Natural killer cell (primary cell): ENCODE results near the gene RPP38. TPM values are rescaled to one million over a fixed set of nuclear protein-coding genes. Genes with fewer than 3 reads are reported as not detected.

Experiments used
- ATAC-seq, 3 donors: fragments of 150-1000 bp in 2 of 3; fragments of 200-7000 bp in 1 of 3; cut with Tn5 transposase; 1 replicate in 1 of 3; 2 replicates in 2 of 3; pipeline ENCODE4 v1.10.0; 2021; ENCODE audit warnings: mild to moderate bottlenecking in 2 of 3, moderate library complexity in 2 of 3
- DNase-seq, 2 donors: peaks; one replicate each; pipeline versions ENCODE4 v3.0.0 to v3.0.0-alpha.2; 2013 to 2021; ENCODE audit warnings: mixed read lengths in 1 of 2
- H3K27ac ChIP-seq: one replicate; pipeline ENCODE4 v1.5.1; 2013; ENCODE audit warnings: mild to moderate bottlenecking, low read length
- H3K27me3 ChIP-seq: one replicate; pipeline ENCODE4 v1.6.1; 2013; ENCODE audit warnings: low read length; ENCODE audit not compliant: control insufficient read depth, insufficient read depth
- H3K36me3 ChIP-seq: one replicate; pipeline ENCODE4 v1.6.1; 2013; ENCODE audit warnings: low read length; ENCODE audit not compliant: control insufficient read depth, insufficient read depth
- H3K4me1 ChIP-seq: one replicate; pipeline ENCODE4 v1.6.1; 2013; ENCODE audit warnings: low read length; ENCODE audit not compliant: control insufficient read depth, insufficient read depth
- H3K4me3 ChIP-seq: one replicate; pipeline ENCODE4 v1.5.1; 2013; ENCODE audit warnings: low read length
- H3K9me3 ChIP-seq: one replicate; pipeline ENCODE4 v1.6.1; 2013; ENCODE audit warnings: low read length; ENCODE audit not compliant: control insufficient read depth, insufficient read depth
- H3K27ac Mint-ChIP-seq, 2 donors: one replicate each; pipeline ENCODE4 v1.8.0; 2022; ENCODE audit warnings: mild to moderate bottlenecking in 2 of 2, mixed read lengths in 2 of 2, moderate library complexity in 1 of 2
- H3K27me3 Mint-ChIP-seq, 2 donors: one replicate each; pipeline ENCODE4 v1.8.0; 2022; ENCODE audit warnings: low read depth in 2 of 2, mixed read lengths in 2 of 2
- H3K36me3 Mint-ChIP-seq: one replicate; pipeline ENCODE4 v1.8.0; 2022; ENCODE audit warnings: mixed read lengths
- H3K4me1 Mint-ChIP-seq, 2 donors: one replicate each; pipeline ENCODE4 v1.8.0; 2022; ENCODE audit warnings: mixed read lengths in 2 of 2
- H3K4me3 Mint-ChIP-seq: one replicate; pipeline ENCODE4 v1.8.0; 2022; ENCODE audit warnings: mild to moderate bottlenecking, moderate library complexity, mixed read lengths
- H3K9me3 Mint-ChIP-seq, 2 donors: one replicate each; pipeline ENCODE4 v1.8.0; 2022; ENCODE audit warnings: mixed read lengths in 2 of 2
- CTCF ChIP-seq: fragments of 200-600 bp; IDR thresholded peaks from one replicate; pipeline ENCODE4 v1.8.0; 2022; ENCODE audit warnings: antibody characterized with exemption
- WGBS: methylation state at CpG from one replicate; pipeline ENCODE4 v1.1.7; 2013; ENCODE audit warnings: missing lambda C conversion rate; ENCODE audit not compliant: insufficient coverage; 5-methylcytosine and 5-hydroxymethylcytosine counted together
- intact Hi-C: fragments of 100-400 bp; cut with micrococcal nuclease; formaldehyde crosslinking; loops from one replicate; pipeline ENCODE4 v1.14.2; 2022
- total RNA-seq, 4 donors: library from RNA; stranded (reverse); fragments of 120-200 nt in 1 of 4; gene quantifications; one replicate each; pipeline versions ENCODE4 v1.2.3 to v1.2.4, GENCODE V29; 2013 to 2022

Gene RPP38
- total RNA-seq, 3 donors from 2014 or later (not counting 1 experiment from before 2014, with no cell fraction given) = 7.5 to 12.7 (median 8.4) TPM

- Mint-ChIP-seq H3K27ac (no peak overlapping the region), H3K36me3 (no peaks in the 10 kb centered on the region), H3K4me3 (no peak overlapping the region), H3K9me3 (no peaks in the 10 kb centered on the region), H3K4me1 (peaks cover 10 to 19% of the 10 kb centered on the region in 2 donors), H3K27me3 (no peaks in the 10 kb centered on the region)
- peaks cover 2% of the 10 kb centered on the region for H3K36me3 ChIP-seq
- no peaks in the 10 kb centered on the region for H3K27me3 ChIP-seq
- H3K9me3 ChIP-seq = no peaks in the 10 kb centered on the region
- H3K4me1 ChIP-seq = peaks cover 6% of the 10 kb centered on the region
- no peak overlapping the region for H3K27ac ChIP-seq
- DNase-seq = no peak
- no peak for TF ChIP-seq CTCF
- intact Hi-C loops = no loop called here
- H3K4me3 ChIP-seq = no peak overlapping the region
- ATAC-seq = no peak
- WGBS = 96% methylated on average over 7 of the region's 7 CpGs
Observed at GRCh38 chr10:15140698-15141097, 43.5 kb downstream of the RPP38 start.

GRCh38 chr10:15141136-15142054 is 44.2 kb downstream of the RPP38 start:
- no peak for TF ChIP-seq CTCF
- H3K4me3 ChIP-seq = no peak overlapping the region
- H3K27me3 Mint-ChIP-seq = no peaks in the 10 kb centered on the region
- peaks cover 17 to 26% of the 10 kb centered on the region in 2 donors for H3K4me1 Mint-ChIP-seq
- H3K9me3 Mint-ChIP-seq = no peaks in the 10 kb centered on the region
- intact Hi-C loops = no loop called here
- 58% methylated on average over 12 of the region's 16 CpGs for WGBS
- H3K27me3 ChIP-seq = no peaks in the 10 kb centered on the region
- DNase-seq (peak in 1 of 2 donors; percentile 11), ATAC-seq (no peak)
- peaks cover 8% of the 10 kb centered on the region for H3K4me1 ChIP-seq
- no peak overlapping the region for H3K27ac Mint-ChIP-seq
- no peak overlapping the region for H3K4me3 Mint-ChIP-seq
- H3K27ac ChIP-seq = no peak overlapping the region
- peaks cover 2% of the 10 kb centered on the region for H3K36me3 ChIP-seq
- H3K9me3 ChIP-seq = no peaks in the 10 kb centered on the region
- no peaks in the 10 kb centered on the region for H3K36me3 Mint-ChIP-seq

- Histone ChIP-seq H3K27ac (no peak overlapping the region), H3K4me3 (no peak overlapping the region), H3K36me3 (no peaks in the 10 kb centered on the region), H3K27me3 (no peaks in the 10 kb centered on the region), H3K9me3 (no peaks in the 10 kb centered on the region), H3K4me1 (peaks cover 9% of the 10 kb centered on the region)
- ATAC-seq (no peak), DNase-seq (no peak)
- no peak for TF ChIP-seq CTCF
- H3K9me3 Mint-ChIP-seq = no peaks in the 10 kb centered on the region
- no peak overlapping the region for H3K27ac Mint-ChIP-seq
- intact Hi-C loops = no loop called here
- WGBS = 100% methylated on average over 4 of the region's 4 CpGs
- H3K4me3 Mint-ChIP-seq = no peak overlapping the region
- no peaks in the 10 kb centered on the region for H3K36me3 Mint-ChIP-seq
- peaks cover 19 to 28% of the 10 kb centered on the region in 2 donors for H3K4me1 Mint-ChIP-seq
- H3K27me3 Mint-ChIP-seq = no peaks in the 10 kb centered on the region
Observed at GRCh38 chr10:15144788-15145187, 47.6 kb downstream of the RPP38 start.
